ENCODE data around the gene PAX2. TPM values are rescaled to one million over a fixed set of nuclear protein-coding genes. Genes with fewer than 3 reads are reported as not detected.

The PAX2 gene
- total and polyA plus RNA-seq, 2 of the 8 experiments (the other 6 are each of a cell fraction or from before 2014, with no cell fraction given), result 0.02 TPM; not detected in 1

GRCh38 chr10:100847440-100847839 lies 102.1 kb downstream of the PAX2 start:
- no peak overlapping the region for H3K27ac ChIP-seq (ENCODE audit: low read depth, low read length)
- H2AFZ ChIP-seq (ENCODE audit: low read length), result no peak overlapping the region
- H3K27me3 ChIP-seq (replicated peaks in 1 of 4; ENCODE audit: control insufficient read depth in 3 of 4, extremely low read depth in 1 of 4, insufficient read depth in 3 of 4, low read length in 3 of 4), result peaks cover 0 to 2% (median 0%) of the 10 kb centered on the region in 4 experiments; a peak in 4 of 7 replicates
- no peak overlapping the region for H3K4ac ChIP-seq (replicated peaks; ENCODE audit: insufficient read length, low read depth, low read length)
- no peak overlapping the region for H3K56ac ChIP-seq (replicated peaks; ENCODE audit: insufficient read length, low read depth, low read length)
- H3K36me3 ChIP-seq (ENCODE audit: control insufficient read depth in 2 of 4, insufficient read depth in 4 of 4, low read length in 3 of 4), result no peaks in the 10 kb centered on the region
- no peaks in the 10 kb centered on the region for H3K9me3 ChIP-seq (ENCODE audit: insufficient read depth in 2 of 2, low read depth in 1 of 2, low read length in 1 of 2)
- H3K79me1 ChIP-seq (ENCODE audit: low read depth, low read length), result no peaks in the 10 kb centered on the region
- H3K4me3 ChIP-seq (ENCODE audit: extremely low read depth in 1 of 4, insufficient read depth in 2 of 4, low read depth in 3 of 4, low read length in 4 of 4), result no peak overlapping the region
- ChIA-PET POLR2A (ENCODE audit: partially characterized antibody) (no interaction called here), CTCF (ENCODE audit: partially characterized antibody) (interaction anchor here (1.0 to 6.6 kb wide), 4 partner anchors 25 to 191 kb away, joined by 3 to 35 read pairs (median 6); no protein-coding TSS in a partner anchor)
- H3K79me2 ChIP-seq (ENCODE audit: control insufficient read depth in 1 of 2, insufficient read depth in 2 of 2, low read length in 2 of 2), result no peaks in the 10 kb centered on the region
- no peaks in the 10 kb centered on the region for H4K20me1 ChIP-seq (replicated peaks in 1 of 2; ENCODE audit: control insufficient read depth in 1 of 2, insufficient read depth in 2 of 2, low read length in 2 of 2)
- no peak overlapping the region for H4K5ac ChIP-seq (ENCODE audit: insufficient read length, low read depth, low read length)
- H2BK120ac ChIP-seq (replicated peaks; ENCODE audit: low read depth, low read length), result no peak overlapping the region
- H2BK12ac ChIP-seq (ENCODE audit: low read depth, low read length), result no peak overlapping the region
- H3K9ac ChIP-seq (replicated peaks in 1 of 4; ENCODE audit: extremely low read depth in 1 of 4, low read depth in 3 of 4, low read length in 3 of 4), result no peak overlapping the region
- no peaks in the 10 kb centered on the region for H3K4me1 ChIP-seq (replicated peaks in 1 of 4; ENCODE audit: control insufficient read depth in 3 of 4, insufficient read depth in 4 of 4, low read length in 3 of 4)
- H2BK5ac ChIP-seq (ENCODE audit: low read depth, low read length), result no peak overlapping the region
- no peak overlapping the region for H3K18ac ChIP-seq (ENCODE audit: extremely low read depth, low read length)
- no peak overlapping the region for H2BK20ac ChIP-seq (ENCODE audit: low read length)
- H2AK5ac ChIP-seq (ENCODE audit: low read depth, low read length), result no peak overlapping the region
- WGBS, 2 experiments (ENCODE audit: extremely low coverage in 1 of 2, insufficient coverage in 1 of 2, insufficient read length in 1 of 2, insufficient replicate concordance in 2 of 2, low coverage in 1 of 2, low lambda C conversion rate in 2 of 2, missing lambda C conversion rate in 1 of 2), result 73% methylated on average over 5 of the region's 5 CpGs; no CpG with 5 or more reads in 1 of the 2 experiments
- no peak overlapping the region for H3K23ac ChIP-seq (ENCODE audit: insufficient read length)
- H4K8ac ChIP-seq (ENCODE audit: extremely low read depth, insufficient read depth, low read length), result no peak overlapping the region
- H3K4me2 ChIP-seq (ENCODE audit: insufficient read depth in 1 of 2, low read depth in 2 of 2, low read length in 2 of 2), result no peak overlapping the region
- no peak for TF ChIP-seq POU5F1 (IDR thresholded peaks at IDR 0.05; ENCODE audit: low read depth, low read length)
- no peak for TF ChIP-seq SAP30 (IDR thresholded peaks at IDR 0.05; ENCODE audit: insufficient read depth, insufficient replicate concordance, low read length)
- TF ChIP-seq JUN (IDR thresholded peaks at IDR 0.05; ENCODE audit: low read depth, low read length), result no peak
- no peak overlapping the region for H3K14ac ChIP-seq (ENCODE audit: insufficient read length)
- no peaks in the 10 kb centered on the region for H3K23me2 ChIP-seq (ENCODE audit: low read depth, low read length)
- no peak overlapping the region for H2BK15ac ChIP-seq (ENCODE audit: low read length)
- no peak overlapping the region for H4K91ac ChIP-seq (replicated peaks; ENCODE audit: insufficient read length, low read length)
- FAIRE-seq (no peak), DNase-seq (ENCODE audit: low read depth in 1 of 2, low spot score in 2 of 2) (no peak)

All from H1 (cell line).